Umbilical cord (tissue), 2 donors: Measurements from ENCODE around the gene DIPK1A. TPM values are rescaled to one million over a fixed set of nuclear protein-coding genes. Genes with fewer than 3 reads are reported as not detected.
"Not testable (repeated sequence)": the region's sequence is repeated elsewhere in the genome, so short reads cannot be mapped to it uniquely, and the experiment has no call there.

ENCODE experiments used
- DNase-seq: peaks from one replicate; pipeline ENCODE4 v3.0.0-alpha.2; 2015; ENCODE audit warnings: low spot score
- total RNA-seq: library from RNA; depleted of rRNA; stranded (reverse); fragments of >200 nt; gene quantifications from one replicate; pipeline ENCODE4 v1.2.3, GENCODE V29; 2014; ENCODE audit warnings: low replicate concordance; ENCODE audit not compliant: insufficient read depth

The DIPK1A gene
- total RNA-seq, 1 donor from 2014 or later: 9.6 TPM

- no peak for DNase-seq
These were observed 39.9 kb downstream of the DIPK1A start for GRCh38 chr1:92921031-92922023.

GRCh38 chr1:92916899-92917298 lies 44.4 kb downstream of the DIPK1A start:
- no peak for DNase-seq

GRCh38 chr1:92915547-92915946 lies 45.7 kb downstream of the DIPK1A start:
- no peak for DNase-seq

DNA sequence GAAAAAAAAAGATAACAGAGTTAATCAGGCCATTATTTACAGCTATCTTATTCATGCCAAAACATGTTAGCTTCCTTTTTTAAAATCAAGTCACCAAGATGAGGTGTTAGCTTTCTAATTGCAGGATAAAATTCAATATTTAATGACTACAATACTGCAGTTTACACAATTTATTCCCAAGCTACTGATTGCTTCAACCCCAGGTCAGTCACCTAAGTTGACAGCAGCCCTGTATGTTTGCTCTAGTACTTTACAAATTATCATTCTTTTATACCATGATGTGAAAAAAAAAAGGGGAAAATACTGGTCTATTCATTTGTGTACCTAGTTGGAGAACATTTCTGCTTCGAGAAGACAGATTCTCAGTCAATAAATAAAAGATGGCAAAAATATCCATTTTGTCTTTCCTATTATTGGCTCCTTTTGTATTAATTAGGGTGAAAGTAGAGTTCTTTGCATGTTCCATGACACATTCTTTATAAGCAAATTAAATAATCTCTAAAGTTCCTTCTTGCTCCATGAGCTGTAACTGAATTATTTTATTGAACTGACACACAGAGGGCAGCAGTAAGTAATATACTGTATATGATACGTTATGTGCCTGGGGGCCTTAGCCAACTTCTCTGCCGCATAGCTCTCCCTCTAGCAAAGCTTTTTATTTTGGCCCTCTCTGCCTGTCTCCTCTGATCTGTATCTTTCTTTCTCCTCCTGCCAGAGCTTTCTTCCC lies 48.0 kb downstream of the DIPK1A start:
- no peak for DNase-seq

DNA sequence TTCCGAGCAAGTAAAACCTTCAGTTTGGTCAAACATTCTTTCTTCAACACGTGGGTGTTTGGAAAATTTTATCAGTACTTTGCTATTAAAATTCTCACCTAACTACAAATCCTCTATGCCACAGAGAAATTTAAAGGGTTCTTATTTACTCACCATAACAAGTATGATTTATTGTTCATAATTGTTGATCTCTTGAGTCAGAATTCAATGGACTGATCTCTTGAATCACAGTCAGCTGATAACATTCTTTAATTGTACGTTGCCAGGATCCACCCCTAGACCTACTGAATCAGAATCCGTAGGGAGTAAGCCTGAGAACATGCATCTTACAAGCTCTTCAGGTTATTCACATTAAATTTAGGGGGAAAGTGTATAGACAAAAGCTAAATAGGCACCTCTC lies 51.2 kb downstream of the DIPK1A start:
- DNase-seq: no peak

GRCh38 chr1:92909321-92909720 lies 51.9 kb downstream of the DIPK1A start:
- no peak for DNase-seq

GRCh38 chr1:92907949-92908684 lies 53.1 kb downstream of the DIPK1A start:
- DNase-seq: peak; percentile 9

GRCh38 chr1:92903765-92904164 lies 57.5 kb downstream of the DIPK1A start:
- no peak for DNase-seq

DNA sequence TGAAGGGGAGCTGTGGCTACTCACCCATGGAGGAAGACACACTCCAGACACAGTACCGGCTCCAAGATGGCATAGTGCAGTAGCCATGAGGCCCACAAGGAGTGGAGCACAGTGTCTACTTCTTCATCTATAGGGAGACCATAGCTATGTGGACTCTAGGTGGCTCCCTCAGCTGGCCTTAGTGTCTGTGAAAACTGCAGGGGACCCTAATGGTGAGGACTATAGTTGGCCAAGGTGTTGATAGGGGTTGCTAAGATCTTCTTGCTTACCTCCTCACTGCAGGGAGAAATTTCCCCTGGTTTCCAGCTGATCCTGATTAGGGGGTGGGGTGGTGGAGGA lies 58.9 kb downstream of the DIPK1A start:
- DNase-seq: no peak

- no peak for DNase-seq
These were observed 59.4 kb downstream of the DIPK1A start for GRCh38 chr1:92901699-92902405.

GRCh38 chr1:92901126-92901525 lies 60.1 kb downstream of the DIPK1A start:
- no peak for DNase-seq

- no peak for DNase-seq
These were observed 60.7 kb downstream of the DIPK1A start for GRCh38 chr1:92900539-92900938.

GRCh38 chr1:92899780-92900179 lies 61.5 kb downstream of the DIPK1A start:
- no peak for DNase-seq

DNA sequence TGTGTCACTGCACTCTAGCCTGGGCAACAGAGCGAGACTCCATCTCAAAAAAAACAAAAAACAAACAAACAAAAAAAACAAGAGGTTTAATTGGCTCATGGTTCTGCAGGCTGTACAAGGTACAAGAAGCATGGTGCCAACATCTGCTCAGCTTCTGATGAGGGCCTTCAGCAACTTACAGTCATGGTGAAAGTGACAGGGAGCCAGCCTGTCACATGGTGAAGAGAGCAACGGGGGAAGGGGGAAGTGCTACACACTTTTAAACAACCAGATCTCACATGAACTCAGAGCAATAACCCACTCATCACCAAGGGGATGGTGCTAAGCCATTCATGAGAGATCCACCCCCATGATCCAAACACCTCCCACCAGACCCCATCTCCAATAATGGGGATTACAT lies 63.2 kb downstream of the DIPK1A start:
- DNase-seq: not testable (repeated sequence)

DNA sequence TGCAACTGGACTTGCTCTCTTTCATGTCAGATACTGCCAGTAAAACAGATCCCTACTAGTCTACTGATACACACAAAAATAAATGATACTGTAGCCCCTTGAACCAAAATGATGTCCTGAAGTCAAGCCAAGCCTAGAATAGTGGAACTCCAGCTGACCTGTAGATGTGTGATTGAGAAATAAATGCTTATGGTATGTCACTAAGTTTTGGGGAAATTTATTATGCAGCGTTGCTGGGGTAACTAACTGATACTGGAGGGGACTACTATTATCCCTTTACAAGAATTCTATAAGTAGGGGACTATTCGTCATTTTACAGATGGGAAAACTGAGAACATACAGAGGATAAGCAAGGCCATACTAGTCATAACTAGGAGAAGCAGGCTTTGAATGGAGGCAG lies 73.8 kb downstream of the DIPK1A start:
- DNase-seq: no peak

DNA sequence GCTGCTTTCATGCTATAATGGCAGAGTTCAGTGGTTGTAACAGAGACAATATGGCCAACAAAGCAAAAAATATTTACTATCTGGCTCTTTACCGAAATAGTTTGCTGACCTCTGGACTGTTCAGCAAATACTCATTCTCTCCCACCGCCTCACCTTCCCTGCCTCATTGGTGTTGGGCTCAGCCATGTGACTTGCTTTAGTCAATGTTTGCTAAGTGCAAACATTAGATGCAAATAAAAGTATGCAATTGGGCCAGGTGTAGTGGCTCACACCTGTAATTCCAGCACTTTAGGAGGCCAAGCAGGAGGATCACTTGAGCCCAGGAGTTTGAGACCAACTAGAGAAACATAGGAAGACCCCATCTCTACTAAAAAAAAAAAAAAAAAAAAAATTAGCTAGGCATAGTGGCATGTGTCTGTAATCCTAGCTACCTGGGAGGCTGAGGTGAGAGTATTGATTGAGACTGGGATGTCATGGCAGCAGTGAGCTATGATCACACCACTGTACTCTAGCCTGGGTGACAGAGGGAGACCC lies 74.3 kb downstream of the DIPK1A start:
- no peak for DNase-seq

DNA sequence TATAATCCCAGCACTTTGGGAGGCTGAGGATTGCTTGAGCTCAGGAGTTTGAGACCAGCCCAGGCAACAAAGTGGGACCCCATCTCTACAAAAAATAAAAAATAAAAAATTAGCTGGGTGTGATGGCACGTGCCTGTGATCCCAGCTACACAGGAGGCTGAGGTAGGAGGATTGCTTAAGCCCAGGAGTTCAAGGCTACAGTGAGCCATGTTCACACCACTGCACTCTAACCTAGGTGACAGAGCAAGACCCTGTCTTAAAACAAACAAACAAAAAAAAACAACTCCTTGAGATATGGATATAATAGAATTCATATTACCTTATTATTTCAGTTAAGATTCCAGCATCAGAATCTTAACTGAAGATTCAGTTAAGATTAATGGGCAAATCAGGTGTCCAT lies 77.1 kb downstream of the DIPK1A start:
- no peak for DNase-seq

DNA sequence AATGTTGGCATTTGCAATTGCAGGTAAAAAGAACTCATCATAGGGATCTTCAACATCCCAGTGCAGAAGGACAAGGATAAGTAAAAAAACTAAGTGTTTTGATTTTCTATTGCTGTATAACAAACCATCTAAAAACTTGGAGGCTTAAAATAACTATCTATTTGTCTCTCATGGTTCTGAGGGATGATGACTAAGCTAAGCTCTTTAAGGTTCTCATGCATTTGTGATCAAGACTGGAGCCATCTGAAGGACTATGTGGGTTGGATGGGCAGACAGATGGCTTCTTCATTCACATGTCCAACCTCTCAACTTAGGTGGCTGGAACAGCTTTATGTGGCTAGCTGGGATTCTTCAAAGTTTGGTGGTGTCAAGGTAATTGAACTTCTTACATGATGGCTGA lies 78.0 kb downstream of the DIPK1A start:
- DNase-seq: no peak

DNA sequence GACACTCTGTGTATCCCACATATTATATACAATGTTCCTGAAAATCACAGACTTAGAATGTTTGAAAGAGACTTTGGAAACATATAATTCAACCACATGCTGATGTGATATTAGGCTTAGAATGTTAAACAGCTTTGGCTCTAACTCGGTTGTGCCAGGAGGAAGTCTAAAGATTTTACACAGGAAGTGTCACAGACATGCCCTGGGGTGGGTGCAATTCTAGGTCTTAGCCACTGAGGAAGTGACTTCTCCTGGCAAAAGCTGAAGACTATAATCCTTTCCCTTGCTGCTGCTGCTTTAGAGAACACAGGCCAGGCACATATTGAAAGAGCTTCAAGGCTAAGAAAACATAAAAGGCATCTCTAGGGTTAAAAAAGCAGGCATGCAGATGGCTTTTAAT lies 78.4 kb downstream of the DIPK1A start:
- peak; percentile 12 for DNase-seq

GRCh38 chr1:92881391-92881790 lies 79.9 kb downstream of the DIPK1A start:
- no peak for DNase-seq

GRCh38 chr1:92879316-92879968 lies 81.8 kb downstream of the DIPK1A start:
- no peak for DNase-seq
